Measurements from ENCODE around the gene IL6ST. TPM values are rescaled to one million over a fixed set of nuclear protein-coding genes. Genes with fewer than 3 reads are reported as not detected.

IL6ST gene
- total RNA-seq, 1 donor from 2014 or later, result 148 TPM

DNA sequence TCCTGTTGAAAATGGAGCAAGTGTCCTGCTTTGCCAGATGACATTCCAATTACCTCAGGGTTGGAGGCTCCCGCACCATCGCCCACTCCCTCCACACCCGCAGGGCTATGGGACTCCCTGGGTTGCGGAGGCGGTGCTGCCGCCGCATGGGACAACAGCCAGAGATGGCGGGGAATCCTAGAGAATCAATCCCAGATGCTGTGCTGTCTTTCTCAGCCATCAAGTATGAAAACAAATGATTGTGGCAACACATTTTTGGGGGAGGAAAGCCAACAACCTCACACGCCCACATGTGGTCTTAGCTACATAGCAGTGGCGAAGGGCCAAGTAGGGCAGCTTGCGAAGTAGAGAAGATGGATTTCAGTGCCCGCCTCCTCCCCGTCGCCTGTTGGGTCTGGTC lies 96.9 kb downstream of the IL6ST start:
- DNase-seq (ENCODE audit: low read depth), result peak; percentile 96

DNA sequence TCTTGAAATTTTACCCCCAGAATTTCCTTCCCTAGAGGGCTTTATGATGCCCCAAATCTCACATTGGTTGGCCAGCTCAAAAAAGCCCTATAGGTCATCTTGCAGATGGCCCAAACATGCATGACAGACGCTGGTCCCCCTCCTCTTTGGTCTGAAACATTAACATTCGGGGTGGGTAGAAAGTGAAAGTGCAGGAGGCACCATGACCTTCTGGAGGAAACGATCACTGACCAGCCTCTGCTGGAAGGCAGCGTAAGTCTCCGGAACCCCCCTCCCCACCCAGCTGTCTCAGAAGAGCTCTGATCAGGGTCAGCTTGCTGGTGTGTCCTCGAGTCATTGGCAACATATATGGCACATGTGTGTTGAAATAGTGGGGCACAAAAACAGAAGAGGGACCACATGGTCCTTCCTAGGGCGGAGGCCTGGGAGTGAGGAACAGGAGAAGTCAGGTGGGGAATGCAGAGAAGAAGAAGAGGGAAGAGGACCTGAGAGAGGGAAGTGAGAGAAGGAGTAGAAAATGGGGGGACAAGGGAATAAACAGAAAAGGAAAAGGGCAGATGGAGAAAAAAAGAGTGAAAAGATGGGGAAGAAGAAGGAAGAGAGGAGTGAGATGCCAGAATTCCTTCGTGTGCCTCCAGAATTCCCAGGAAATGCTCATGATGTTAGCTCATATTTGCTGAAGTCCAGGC lies 97.4 kb downstream of the IL6ST start:
- no peak for DNase-seq (ENCODE audit: low read depth)

DNA sequence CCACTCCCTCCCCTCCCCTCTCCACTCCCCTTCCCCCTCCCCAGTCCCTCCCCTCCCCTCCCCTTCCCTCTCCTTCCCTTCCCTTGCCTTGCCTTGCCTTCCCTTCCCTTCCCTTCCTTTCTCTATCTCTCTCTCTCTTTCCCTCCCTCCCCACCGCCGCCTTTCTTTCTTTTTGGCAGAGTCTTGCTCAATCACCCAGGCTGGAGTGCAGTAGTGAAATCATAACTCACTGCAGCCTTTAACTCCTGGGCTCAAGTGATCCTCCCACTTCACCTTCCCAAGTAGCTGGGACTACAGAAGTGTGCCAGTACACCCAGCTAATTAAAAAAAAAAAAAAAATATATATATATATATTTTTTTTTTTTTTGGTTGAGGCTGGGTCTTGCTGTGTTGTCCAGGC lies 98.1 kb downstream of the IL6ST start:
- no peak for DNase-seq (ENCODE audit: low read depth)

DNA sequence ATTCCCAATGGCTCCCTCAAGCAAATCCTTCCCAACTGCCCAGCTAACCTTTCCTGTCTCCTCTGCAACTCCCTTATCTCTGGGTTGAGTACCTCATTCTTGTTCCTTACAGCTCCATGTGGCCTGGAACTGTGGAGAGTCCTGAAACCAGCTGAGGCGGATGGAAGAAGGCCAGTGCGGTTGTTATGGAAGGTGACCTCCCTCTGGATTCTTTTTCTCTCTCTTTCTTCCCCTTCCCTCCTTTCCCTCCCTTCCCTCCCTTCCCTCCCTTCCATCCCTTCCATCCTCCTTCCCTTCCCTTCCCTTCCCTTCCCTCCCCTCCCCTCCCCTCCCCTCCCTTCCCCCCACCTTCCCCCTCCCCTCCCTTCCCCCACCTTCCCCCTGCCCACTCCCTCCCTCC lies 98.5 kb downstream of the IL6ST start:
- DNase-seq (ENCODE audit: low read depth), result no peak

DNA sequence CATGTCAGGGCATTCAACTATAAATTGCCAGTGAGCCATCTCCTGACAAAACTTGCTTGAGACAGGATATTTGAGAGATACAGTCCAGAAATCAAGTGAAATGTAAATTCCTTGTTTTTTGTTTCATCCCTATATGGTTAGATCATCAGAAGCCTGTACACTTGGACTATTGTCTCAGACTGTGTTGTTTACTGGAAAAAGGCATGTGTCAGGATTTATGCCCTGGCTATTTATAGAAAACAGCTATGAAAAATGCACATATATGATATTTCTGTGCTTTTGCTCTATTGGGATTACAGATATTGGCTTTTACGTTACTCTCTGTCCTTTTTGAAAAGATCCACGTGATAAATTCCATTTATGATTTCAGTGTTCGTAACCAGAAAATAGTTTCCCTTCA lies 99.4 kb downstream of the IL6ST start:
- DNase-seq (ENCODE audit: low read depth), result no peak

DNA sequence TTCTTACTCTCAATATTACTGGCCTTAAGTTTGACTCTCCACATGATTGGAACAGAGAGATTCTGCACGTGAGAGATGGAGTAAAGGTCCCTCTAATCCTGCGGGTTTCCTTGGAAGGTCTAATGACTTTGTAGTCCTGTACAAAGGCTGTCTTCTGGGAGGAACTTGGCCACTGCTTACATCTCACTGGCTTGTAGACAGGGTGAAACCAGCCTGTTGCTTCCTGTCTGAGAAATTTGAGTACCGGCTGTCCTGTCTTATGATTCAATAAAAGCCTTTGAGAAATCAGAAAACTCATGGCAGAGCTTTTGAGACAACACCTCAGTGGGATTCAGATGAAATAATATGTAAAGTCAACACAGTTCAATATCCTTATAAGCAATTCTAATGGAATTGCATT lies 100.6 kb downstream of the IL6ST start:
- no peak for DNase-seq (ENCODE audit: low read depth)

DNA sequence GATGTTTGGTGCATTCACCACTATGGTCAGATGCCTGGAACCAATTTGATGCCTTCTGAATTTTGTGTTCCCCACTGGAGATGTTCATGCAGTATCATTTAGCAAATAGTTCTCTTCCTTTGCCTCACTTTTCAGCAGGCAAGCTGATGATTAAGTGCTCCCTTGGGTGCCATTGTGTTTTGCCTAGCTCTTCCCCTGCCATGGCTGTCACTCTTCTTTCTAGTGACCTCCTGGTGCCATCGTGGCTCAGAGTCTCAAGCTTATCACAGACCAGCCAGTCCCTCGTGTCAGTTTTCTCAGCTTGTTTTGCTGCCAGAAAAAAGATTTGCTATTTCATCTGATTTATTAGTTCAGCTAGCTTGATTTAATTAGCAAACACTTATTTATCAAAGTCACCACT lies 102.3 kb downstream of the IL6ST start:
- DNase-seq (ENCODE audit: low read depth), result no peak

DNA sequence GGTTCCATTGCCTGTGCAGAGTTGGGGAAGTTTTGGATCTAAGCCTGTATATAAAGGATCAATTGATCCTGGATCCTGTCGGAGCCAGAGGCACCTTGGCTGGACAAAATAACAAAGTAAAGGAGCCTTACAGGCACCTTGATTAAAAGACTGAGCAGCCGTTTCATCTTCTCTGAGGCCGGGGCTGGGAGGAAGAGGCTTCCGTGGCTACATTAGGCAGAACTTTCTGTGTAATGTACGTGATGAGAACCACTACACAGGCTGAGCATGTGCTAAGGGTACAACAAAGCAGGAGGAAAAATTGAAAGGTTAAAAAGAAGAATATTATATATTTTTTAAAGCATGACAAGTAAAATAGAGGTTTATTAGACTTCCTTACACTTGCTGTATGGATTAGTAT lies 106.6 kb downstream of the IL6ST start:
- DNase-seq (ENCODE audit: low read depth), result no peak

DNA sequence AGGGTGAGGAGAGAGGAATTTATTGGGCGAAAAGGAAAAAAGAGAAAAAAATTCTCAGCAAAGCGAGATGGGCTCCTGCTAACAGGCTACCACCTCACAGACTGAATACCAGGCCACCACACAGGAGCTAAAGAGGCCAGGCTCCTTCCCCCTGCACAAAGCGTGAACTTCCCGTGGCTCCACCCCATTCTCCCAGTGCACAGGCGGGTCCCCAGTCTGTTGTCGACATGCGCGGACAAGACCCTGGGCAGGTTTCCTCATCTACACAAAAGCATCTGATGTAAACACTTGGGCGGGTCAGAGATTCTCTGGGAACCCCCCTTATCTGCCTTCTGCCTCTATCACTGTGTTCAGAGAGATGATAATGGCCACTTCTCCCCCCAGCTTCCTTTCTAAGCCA lies 109.4 kb downstream of the IL6ST start:
- DNase-seq (ENCODE audit: low read depth), result no peak

Other genes with a start within 250 kb of the IL6ST start
- gene IL31RA, start 143.6 kb downstream of the IL6ST start, total RNA-seq, result 0.16 TPM in 1 of 2 replicates, not detected in the other
- gene ANKRD55, start 238.4 kb upstream of the IL6ST start, total RNA-seq, result not detected in 2 replicates